GM18873 (cell line): ENCODE data around the gene MBD4.
"Not testable (repeated sequence)": the region's sequence is repeated elsewhere in the genome, so short reads cannot be mapped to it uniquely, and the experiment has no call there.

Experiments
- ATAC-seq: cut with Tn5 transposase; IDR thresholded peaks from one replicate; pipeline ENCODE4 v1.9.1; 2021; ENCODE audit warnings: mild to moderate bottlenecking, moderate library complexity, moderate number of reproducible peaks; ENCODE audit not compliant: unreplicated experiment, low FRiP score

MBD4 gene

DNA sequence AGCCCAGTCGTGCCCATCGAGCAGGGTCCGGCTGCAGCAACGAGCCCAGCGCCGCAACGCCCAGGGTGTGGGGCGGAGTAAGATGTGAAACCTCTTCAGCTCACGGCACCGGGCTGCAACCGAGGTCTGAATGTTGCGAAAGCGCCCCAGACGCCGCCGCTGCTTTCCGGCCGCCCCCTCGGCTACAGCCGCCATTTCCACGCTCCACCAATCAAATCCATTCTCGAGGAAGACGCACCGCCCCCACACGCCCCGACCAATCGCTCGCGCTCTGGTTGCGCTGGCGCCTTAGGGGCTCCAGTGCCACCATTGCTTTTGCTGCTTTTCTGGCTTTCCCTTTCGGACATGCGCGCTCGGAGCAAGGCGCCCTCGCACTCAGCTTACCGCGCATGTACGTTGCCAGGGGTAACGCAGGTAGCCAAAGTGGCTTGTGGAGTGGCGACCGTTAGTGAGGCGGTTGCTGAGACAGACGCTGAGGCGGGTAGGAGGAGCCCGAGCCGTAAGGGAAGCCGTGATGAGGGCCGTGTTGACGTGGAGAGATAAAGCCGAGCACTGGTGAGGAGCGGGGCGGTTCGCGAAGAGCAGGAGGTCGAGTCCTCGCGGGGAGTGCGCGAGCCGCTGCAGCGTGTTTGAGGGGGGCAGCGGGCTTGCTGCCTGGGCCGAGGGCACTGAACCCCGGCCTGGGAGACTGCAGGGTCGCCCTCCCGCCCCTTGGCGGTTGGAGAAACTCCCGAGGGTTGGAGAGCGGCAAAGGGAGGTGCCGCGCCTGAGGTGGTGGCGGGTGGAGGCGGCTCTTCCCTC lies at the start of gene MBD4, which contains the start of gene IFT122:
Gene MBD4, minus strand, starts transcription at position 132 of the 801 bp plus-strand sequence. Its CDS starts 115 bp downstream, at position 17.
Gene IFT122, plus strand, starts transcription at position 408 of the 801 bp plus-strand sequence. Its CDS starts 107 bp downstream, at position 515.
- peak; percentile 90 for ATAC-seq

- ATAC-seq = not testable (repeated sequence)
Observed at GRCh38 chr3:129489258-129489657, 49.5 kb upstream of the MBD4 start.

- ATAC-seq = not testable (repeated sequence)
Observed at GRCh38 chr3:129487868-129488335, 48.2 kb upstream of the MBD4 start.

GRCh38 chr3:129487183-129487867 lies 47.6 kb upstream of the MBD4 start:
- ATAC-seq = no peak

DNA sequence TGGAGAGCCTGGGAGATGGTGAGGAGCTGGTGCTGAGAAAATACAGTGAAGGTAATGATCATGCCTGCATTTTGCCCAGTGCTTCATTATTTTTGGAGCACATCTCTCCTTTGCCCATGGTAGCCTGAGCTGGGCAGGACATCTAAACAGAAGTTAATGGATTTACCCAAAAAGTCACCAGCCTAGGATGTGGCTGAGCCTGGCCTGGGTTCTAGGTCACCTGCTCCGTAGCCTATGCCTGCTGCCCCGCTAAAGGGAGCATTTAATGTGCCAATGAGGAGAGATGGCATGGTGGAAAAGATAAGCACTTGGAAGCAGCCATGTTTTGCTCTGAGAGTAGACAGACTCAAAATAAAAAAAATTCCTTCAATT lies 46.9 kb upstream of the MBD4 start:
- ATAC-seq = no peak

GRCh38 chr3:129485721-129486663 lies 46.2 kb upstream of the MBD4 start:
- no peak for ATAC-seq

DNA sequence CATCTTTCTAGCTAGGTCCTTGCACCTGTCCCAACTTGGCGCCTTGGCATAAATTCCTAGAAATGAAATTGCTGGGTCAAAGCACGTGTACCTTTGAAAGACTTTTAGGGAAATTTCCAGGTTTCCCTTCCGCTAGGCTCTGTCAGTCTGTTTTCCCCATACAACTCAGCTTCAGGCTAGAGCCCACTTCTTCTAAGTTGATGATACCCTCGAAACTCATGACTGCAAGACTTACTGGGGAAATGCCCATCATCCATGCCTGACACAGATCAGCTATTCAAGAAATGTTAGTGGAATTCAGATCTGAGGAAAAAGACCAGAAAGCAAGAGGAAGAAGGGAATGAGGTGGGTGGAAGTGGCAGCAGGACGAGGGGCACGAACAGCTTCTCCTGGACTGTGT lies 45.4 kb upstream of the MBD4 start:
- ATAC-seq = not testable (repeated sequence)

- ATAC-seq = no peak
Observed at GRCh38 chr3:129483870-129484269, 44.1 kb upstream of the MBD4 start.

- ATAC-seq = no peak
Observed at GRCh38 chr3:129482721-129483120, 43.0 kb upstream of the MBD4 start.

- ATAC-seq = no peak
Observed at GRCh38 chr3:129481766-129482332, 42.1 kb upstream of the MBD4 start.

- ATAC-seq = not testable (repeated sequence)
Observed at GRCh38 chr3:129481225-129481765, 41.5 kb upstream of the MBD4 start.

DNA sequence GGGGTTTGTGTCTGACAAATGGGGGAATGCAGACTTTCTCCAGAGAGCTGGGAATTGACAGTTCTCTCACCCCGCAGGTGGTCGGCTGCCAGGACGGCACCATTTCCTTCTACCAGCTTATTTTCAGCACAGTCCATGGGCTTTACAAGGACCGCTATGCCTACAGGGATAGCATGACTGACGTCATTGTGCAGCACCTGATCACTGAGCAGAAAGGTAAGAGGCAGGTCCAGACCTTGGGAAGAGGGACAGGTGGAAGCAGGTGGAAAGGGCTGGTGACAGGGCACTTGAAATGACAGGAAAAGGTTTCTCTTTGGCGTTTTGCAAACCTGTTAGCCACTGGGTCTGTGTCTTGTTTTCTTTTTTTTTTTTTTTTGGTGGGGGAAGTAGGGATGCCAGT lies 36.8 kb upstream of the MBD4 start:
- ATAC-seq = no peak

GRCh38 chr3:129475863-129476262 lies 36.1 kb upstream of the MBD4 start:
- ATAC-seq = no peak

DNA sequence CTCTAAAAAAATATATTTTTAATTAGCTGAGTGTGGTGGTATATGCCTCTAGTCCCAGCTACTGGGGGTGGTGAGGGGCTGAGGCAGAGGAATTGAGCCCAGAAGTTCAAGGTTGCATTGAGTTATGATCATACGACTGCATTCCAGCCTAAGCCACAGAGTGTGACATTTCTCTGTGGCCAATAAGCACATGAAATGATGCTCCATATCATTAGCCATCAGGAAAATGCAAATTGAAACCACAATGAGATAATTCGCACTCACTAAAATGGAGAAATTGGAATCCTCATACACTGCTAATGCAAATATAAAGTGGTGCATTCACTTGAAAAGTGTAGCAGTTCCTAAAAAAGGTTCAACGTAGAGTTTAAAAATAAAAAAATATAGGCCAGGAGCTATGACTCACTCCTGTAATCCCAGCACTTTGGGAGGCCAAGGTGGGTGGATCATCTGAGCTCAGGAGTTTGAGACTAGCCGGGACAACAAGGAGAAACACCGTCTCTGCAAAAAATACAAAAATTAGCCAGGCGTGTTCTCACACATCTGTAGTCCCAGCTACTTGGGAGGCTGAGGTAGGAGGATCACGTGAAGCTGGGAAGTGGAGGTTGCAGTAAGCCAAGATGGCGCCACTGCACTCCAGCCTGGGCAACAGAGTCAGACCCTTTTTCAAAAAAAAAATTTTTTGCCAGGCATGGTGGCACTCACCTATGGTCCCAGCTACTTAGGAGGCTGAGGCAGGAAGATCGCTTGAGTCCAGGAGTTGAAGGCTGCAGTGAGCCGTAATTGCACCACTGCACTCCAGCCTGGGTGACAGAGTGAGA lies 35.4 kb upstream of the MBD4 start:
- no peak for ATAC-seq

DNA sequence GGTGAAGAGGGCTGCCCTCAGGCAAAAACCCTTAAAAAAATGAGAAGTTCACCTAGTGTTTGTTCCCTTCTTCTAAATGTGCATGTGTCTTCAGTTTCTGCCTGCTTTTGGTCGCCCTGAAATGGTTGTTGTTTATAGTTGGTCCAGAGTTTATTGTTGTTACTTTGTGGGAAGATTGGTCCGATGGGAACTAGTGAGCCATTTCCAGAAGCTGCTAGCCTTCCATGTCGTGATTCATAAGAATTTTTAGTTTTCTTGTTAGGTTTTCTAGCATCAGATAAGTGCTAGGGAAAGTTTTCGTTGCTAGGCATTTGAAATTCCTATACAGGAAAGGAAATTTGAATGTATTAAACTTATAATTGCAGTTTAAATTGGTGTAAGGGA lies 34.0 kb upstream of the MBD4 start:
- ATAC-seq = no peak

DNA sequence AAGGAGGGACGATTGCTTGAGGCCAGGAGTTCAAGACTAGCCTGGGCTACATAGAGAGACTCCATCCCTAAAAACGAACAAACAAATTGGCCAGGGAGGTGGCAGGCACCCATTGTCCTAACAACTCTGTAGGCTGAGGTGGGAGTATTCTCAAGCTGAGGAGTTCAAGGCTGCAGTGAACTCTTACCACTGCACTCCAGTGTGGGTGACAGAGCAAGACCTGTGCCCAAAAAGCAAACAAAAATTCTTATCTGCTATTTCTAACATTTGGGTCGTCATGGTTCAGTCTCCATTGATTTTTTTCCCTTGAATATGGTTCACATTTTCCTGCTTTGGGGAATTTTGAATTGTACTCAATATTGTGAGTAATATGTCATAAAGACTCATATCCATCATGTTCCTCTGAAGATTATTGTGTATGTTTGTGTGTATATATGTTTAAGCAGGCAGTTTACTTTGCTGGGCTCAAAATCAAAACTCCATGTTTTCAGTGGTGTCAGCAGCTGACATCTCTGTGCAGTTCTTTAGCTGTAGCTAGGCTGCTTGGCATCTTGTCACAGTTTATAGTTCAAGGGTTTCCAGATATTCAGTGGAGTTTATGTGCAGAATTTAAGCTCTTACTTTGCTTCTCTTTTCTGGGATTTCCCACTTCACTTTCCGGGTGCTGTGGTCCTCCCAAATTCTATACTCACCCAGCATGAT lies 33.5 kb upstream of the MBD4 start:
- no peak for ATAC-seq

DNA sequence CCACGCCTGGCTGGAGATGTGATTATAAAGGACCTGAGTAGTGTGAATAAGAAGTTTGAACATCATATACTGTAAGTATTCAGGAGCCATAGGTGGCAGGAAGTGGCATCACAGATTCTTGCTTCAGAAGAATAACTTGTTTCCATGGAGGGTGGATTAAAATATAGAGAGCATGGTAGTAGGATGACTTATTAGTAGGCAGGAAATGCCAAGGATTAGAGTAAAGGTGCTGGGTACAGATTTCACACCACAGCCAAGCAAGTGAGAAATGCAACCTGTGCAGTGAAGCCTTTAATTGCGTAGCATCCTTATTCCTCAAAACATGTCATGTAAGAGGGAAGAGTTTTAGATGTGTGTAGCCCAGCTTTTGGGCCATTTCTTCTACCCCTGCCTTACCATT lies 31.1 kb upstream of the MBD4 start:
- no peak for ATAC-seq

DNA sequence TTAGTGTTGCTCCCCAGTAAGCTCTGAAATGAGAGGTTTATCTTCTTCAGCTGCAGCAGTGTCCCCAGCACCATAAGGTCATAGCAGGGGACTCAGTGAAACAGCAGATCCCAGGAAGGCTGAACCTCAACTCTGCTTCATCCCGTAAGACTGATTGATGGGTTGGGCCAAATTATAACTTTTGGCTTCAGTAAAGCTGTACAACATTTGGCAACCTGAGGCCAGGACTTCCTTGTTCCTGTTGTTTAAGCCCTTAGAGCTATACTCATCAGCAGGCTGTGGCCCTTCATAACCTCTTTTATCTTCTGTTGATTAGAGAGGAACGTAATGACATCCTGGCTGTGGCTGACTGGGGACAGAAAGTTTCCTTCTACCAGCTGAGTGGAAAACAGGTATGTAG lies 29.3 kb upstream of the MBD4 start:
- no peak for ATAC-seq

DNA sequence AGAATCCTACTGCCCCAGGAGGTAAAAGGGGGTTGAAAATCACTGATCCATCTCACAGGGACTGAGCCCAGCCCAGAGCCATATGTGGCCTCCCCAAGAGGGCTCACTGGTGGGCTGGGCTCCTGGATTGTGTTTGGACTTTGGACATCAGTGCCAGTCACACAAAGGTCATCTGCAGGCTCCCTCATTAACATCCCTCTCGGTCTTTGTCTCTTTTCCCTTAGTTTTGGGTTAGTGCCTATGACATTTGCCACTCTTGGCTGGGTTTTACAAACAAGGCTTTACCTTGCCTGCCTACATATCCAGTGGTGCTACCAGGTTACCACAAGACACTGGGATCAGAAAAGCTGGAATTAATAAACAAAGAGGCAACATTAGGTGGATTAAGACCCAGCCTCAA lies 28.2 kb upstream of the MBD4 start:
- ATAC-seq = no peak
